Measurements from ENCODE around the gene PDGFD.

The PDGFD gene

DNA sequence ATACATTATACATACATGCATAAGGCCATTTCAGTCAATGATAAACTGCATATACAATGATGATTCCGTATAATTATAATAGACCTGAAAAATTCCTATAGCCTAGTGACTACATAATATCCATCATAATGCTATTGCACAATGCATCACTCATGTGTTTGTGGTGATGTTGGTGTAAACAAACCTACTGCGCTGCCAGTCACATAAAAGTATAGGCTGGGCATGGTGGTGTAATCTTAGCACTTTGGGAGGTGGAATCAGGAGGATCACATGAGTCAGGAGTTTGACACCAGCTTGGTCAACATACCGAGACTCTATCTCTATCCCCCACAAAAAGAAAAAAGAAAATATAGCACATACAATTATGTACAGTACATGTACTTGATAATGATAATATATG lies 291.2 kb downstream of the PDGFD start:
- DNase-seq = no peak

DNA sequence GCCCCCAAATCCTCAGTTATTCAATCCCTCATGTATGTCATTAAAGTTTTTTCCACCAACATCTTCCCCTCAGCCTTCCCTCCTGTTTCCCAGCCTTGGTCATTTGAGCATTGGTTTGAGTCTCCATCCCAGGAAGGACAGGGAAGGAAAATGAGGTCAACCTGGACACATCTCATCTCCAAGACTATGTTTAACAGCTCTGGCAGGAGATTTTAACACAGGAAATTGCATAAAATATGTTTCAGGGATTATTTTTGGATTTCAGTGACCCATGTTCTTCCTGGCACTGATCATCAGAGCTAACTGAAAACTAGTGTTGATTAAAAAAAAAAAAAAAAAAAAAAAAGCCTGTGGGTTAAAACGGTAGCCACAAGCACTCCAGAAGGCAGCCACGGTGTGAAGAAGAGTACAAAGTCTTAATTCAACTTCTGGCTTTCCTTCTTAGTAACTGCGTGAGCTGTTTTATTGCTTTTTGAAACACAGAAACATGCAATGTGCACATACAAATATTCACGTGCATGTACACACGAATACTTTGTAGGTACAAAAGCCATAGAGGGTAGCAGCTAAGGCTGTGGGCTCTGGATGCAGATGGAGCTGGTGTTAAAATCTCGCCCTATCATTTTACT lies 291.9 kb downstream of the PDGFD start:
- DNase-seq = no peak

DNA sequence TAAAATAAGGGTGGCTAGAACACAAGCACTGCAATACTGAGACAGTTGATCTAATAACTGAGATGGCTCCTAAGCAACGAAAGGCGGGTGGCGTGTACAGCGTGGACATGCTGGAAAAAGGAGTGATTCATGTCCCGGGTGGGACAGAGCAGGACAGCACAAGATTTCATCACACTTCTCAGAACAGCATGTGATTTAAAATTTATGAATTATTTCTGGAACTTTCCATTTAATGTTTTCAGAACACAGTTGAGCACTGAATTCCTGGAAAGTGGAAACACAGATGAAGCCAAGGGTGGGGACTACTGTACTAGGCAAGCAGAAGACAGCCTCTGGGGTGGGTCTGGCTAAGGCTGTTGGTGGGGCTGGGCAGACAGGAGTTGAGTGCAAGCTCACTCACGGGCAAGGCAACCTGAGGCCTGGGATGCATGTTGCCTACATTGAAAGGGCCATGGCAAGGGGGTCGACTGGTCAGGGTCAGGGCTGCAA lies 293.1 kb downstream of the PDGFD start:
- no peak for DNase-seq

DNA sequence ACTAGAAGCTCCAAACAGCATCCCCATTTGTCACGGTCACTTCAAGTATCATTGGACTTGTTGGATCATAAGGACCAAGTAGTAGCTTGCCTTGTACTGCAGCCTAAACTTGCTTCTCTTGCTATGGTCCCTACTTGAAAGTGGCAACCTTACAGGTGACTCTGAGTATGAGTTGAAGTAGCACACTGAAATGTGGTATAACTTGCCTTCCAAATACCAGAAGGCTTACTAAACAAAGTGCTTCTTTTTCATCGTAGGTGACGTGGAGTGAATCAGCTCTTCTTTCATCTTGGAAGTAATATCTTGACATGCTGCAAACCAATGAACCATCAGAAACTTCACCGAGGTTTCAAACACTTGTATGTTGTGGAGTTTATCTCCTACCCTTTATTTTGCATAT lies 296.5 kb downstream of the PDGFD start:
- DNase-seq = no peak

DNA sequence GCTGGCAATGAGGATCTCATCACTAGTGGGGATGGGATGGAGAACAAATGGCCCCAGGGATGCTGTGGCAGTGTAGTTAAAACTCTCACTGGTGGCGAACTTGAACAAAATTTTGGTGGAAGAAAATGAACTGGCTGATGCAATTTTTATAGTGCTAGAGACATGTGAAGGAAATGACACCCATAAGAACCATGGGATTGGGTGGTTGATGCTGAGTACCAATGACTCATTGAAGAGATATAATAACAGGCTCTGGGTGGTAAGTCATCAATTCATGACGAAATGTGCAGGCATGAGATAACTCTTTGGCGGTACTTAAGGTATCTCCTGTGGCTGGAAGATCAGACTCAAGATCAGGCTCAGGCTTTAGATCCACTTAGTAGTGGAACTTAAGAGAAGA lies 300.4 kb downstream of the PDGFD start:
- DNase-seq = peak; percentile 71

DNA sequence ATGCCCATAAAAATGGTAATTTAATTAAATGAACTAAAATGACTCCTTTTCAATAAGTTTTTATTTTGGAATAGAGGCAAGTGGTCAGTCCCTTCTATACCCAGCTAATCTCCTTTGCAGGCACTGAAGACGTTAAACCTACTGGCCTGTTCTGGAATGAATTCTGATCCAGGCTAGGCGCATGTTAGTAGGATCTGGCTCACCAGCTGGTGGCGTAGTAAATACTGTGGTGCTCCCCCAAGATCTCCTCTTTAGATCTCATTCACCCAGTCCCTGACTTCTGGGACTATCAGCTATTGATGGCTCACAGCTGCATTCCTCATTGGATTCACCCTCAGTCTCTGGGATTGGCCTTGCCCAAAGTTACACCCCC lies 301.2 kb downstream of the PDGFD start:
- no peak for DNase-seq

DNA sequence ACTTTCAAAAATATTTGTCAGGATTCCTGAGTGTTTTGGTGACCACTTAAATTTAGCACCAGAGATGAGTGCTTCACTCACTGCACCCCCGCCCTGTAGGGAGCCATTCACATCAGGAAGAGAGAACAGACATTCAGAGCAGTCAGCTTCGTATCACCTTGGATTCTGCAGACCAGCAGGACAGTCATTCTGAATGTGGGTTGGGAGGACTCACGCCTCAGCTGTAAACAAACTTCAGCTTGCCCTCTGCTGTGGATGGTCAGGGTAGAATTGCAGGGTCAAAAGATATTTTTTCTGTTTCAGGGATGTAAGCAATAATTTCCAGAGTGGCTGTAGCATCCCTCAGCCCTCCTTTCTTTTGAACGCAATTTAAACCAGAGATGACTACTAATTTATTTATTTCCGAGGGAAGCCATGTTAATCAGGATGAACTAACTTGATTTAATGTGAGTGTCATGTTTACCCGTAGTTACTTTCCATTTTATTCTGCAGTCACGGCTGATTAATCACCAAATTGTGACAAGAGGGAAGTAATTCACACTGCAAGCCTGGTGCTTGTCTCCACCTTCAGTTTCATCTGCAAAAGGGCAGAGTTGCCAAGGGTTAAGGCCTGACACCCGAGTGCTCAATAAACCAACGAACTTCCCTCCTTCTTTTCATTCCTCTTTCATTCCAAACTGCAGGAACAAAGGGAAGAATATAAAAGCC lies 301.7 kb downstream of the PDGFD start:
- DNase-seq = no peak
